Uterus (tissue), 4 donors: Measurements from ENCODE around the gene GNAS-AS1. TPM values are rescaled to one million over a fixed set of nuclear protein-coding genes. Genes with fewer than 3 reads are reported as not detected.
"Not testable (repeated sequence)": the region's sequence is repeated elsewhere in the genome, so short reads cannot be mapped to it uniquely, and the experiment has no call there.

ENCODE experiments used
- DNase-seq, 2 donors: peaks; one replicate each; pipeline ENCODE4 v3.0.0-alpha.2; 2019 to 2020
- H3K27ac ChIP-seq, 2 donors: fragments of 200-600 bp; sonication (generic); 1 replicate in 1 of 2; 2 replicates in 1 of 2; pipeline ENCODE4 v1.5.1; 2016 to 2018
- H3K27me3 ChIP-seq, 2 donors: fragments of 200-600 bp; sonication (generic); one replicate each; pipeline ENCODE4 v1.5.1; 2018 to 2019; ENCODE audit warnings: control low read depth in 1 of 2
- H3K36me3 ChIP-seq, 2 donors: fragments of 200-600 bp; sonication (generic); one replicate each; pipeline ENCODE4 v1.5.1; 2019; ENCODE audit warnings: control low read depth in 1 of 2
- H3K4me1 ChIP-seq, 2 donors: fragments of 200-600 bp; sonication (generic); one replicate each; pipeline ENCODE4 v1.5.1; 2018 to 2019; ENCODE audit warnings: control low read depth in 1 of 2
- H3K4me3 ChIP-seq, 2 donors: fragments of 200-600 bp; sonication (generic); 1 replicate in 1 of 2; 2 replicates in 1 of 2; pipeline ENCODE4 v1.5.1; 2018 to 2019; ENCODE audit warnings: mild to moderate bottlenecking in 1 of 2
- H3K9me3 ChIP-seq, 2 donors: fragments of 200-600 bp; sonication (generic); one replicate each; pipeline ENCODE4 v1.5.1; 2019; ENCODE audit warnings: control low read depth in 1 of 2
- CTCF ChIP-seq, 4 experiments: fragments of 200-600 bp in 2 of 4; fragments of 450-650 bp in 2 of 4; sonication (generic) in 2 of 4; IDR thresholded peaks; one replicate each; pipeline ENCODE4 v1.5.1; 2016 to 2019; ENCODE audit warnings: antibody characterized with exemption in 4 of 4, mild to moderate bottlenecking in 2 of 4, moderate library complexity in 1 of 4
- POLR2A ChIP-seq, 2 donors: fragments of 450-650 bp; IDR thresholded peaks; one replicate each; pipeline ENCODE4 v1.6.1; 2016; ENCODE audit warnings: antibody characterized with exemption in 2 of 2, mild to moderate bottlenecking in 1 of 2, moderate library complexity in 1 of 2
- intact Hi-C: fragments of 100-400 bp; cut with DNase I; formaldehyde crosslinking; loops from one replicate; pipeline ENCODE4 v1.15.1; 2023; ENCODE audit warnings: low total_unique reads
- total RNA-seq, 4 donors: library from RNA; depleted of rRNA in 3 of 4; stranded (reverse); fragments of >200 nt in 3 of 4; gene quantifications; one replicate each; pipeline versions ENCODE4 v1.1.0 to v1.2.4, GENCODE V29; 2014 to 2023
- donor health status: DM: yes; HTN: yes; CAD: no.

Gene GNAS-AS1
- total RNA-seq, 4 donors from 2014 or later: 0.77 to 3.4 (median 1.2) TPM; not detected in 1

GRCh38 chr20:58824843-58825242 lies 25.9 kb downstream of the GNAS-AS1 start:
- H3K36me3 ChIP-seq: no peaks in the 10 kb centered on the region
- intact Hi-C loops: no loop called here
- H3K4me3 ChIP-seq: no peak overlapping the region
- no peaks in the 10 kb centered on the region for H3K4me1 ChIP-seq
- H3K9me3 ChIP-seq: no peaks in the 10 kb centered on the region
- H3K27ac ChIP-seq: no peak overlapping the region
- DNase-seq: no peak
- no peaks in the 10 kb centered on the region for H3K27me3 ChIP-seq
- TF ChIP-seq CTCF (IDR thresholded peaks at IDR 0.05): no peak
- TF ChIP-seq POLR2A (IDR thresholded peaks at IDR 0.05): no peak

- no peaks in the 10 kb centered on the region for H3K9me3 ChIP-seq
- DNase-seq: no peak
- no peak for TF ChIP-seq POLR2A (IDR thresholded peaks at IDR 0.05)
- H3K27ac ChIP-seq: no peak overlapping the region
- no peak overlapping the region for H3K4me3 ChIP-seq
- no peaks in the 10 kb centered on the region for H3K27me3 ChIP-seq
- no peaks in the 10 kb centered on the region for H3K4me1 ChIP-seq
- intact Hi-C loops: no loop called here
- no peaks in the 10 kb centered on the region for H3K36me3 ChIP-seq
Measured at GRCh38 chr20:58822748-58823730, 27.7 kb downstream of the GNAS-AS1 start.

- H3K4me1 ChIP-seq: no peaks in the 10 kb centered on the region
- H3K27me3 ChIP-seq: no peaks in the 10 kb centered on the region
- no peaks in the 10 kb centered on the region for H3K9me3 ChIP-seq
- H3K27ac ChIP-seq: no peak overlapping the region
- no peak for DNase-seq
- no peak overlapping the region for H3K4me3 ChIP-seq
- TF ChIP-seq POLR2A (IDR thresholded peaks at IDR 0.05) (no peak), CTCF (IDR thresholded peaks at IDR 0.05) (no peak)
- H3K36me3 ChIP-seq: no peaks in the 10 kb centered on the region
- intact Hi-C loops: no loop called here
Measured at GRCh38 chr20:58822149-58822548, 28.6 kb downstream of the GNAS-AS1 start.

- H3K4me1 ChIP-seq, intact Hi-C loops, H3K36me3 ChIP-seq, H3K9me3 ChIP-seq, H3K4me3 ChIP-seq, H3K27me3 ChIP-seq, H3K27ac ChIP-seq, DNase-seq: not testable (repeated sequence)
Measured at GRCh38 chr20:58820515-58820914, 30.2 kb downstream of the GNAS-AS1 start.

- DNase-seq: no peak
- Histone ChIP-seq H3K27me3 (no peaks in the 10 kb centered on the region), H3K4me3 (no peak overlapping the region), H3K4me1 (no peaks in the 10 kb centered on the region), H3K27ac (no peak overlapping the region), H3K9me3 (no peaks in the 10 kb centered on the region), H3K36me3 (no peaks in the 10 kb centered on the region)
- intact Hi-C loops: no loop called here
- TF ChIP-seq CTCF (IDR thresholded peaks at IDR 0.05): no peak
- no peak for TF ChIP-seq POLR2A (IDR thresholded peaks at IDR 0.05)
Measured at GRCh38 chr20:58819921-58820320, 30.8 kb downstream of the GNAS-AS1 start.

- TF ChIP-seq POLR2A (IDR thresholded peaks at IDR 0.05) (no peak), CTCF (IDR thresholded peaks at IDR 0.05) (no peak)
Measured at GRCh38 chr20:58818586-58819285, 32.0 kb downstream of the GNAS-AS1 start.

More at GRCh38 chr20:58818586-58819285, 32.0 kb downstream of the GNAS-AS1 start:
- DNase-seq: no peak
- Histone ChIP-seq H3K4me3 (no peak overlapping the region), H3K27ac (no peak overlapping the region), H3K9me3 (no peaks in the 10 kb centered on the region), H3K4me1 (no peaks in the 10 kb centered on the region), H3K27me3 (no peaks in the 10 kb centered on the region), H3K36me3 (no peaks in the 10 kb centered on the region)
- intact Hi-C loops: no loop called here
